HCT116 (cell line): Measurements from ENCODE around the gene NLRP4. TPM values are rescaled to one million over a fixed set of nuclear protein-coding genes. Genes with fewer than 3 reads are reported as not detected.

Source experiments
- ATAC-seq: fragments of 200-7000 bp; cut with Tn5 transposase; 2 replicates; pipeline ENCODE4 v1.9.1; 2020; ENCODE audit warnings: mild to moderate bottlenecking, moderate library complexity
- BruUV-seq: library from RNA; stranded (reverse); fragments of 400-500 nt; replicated peaks from 2 replicates; lab custom pipeline; 2021; lab: Mats Ljungman, UMichigan
- CTCF ChIA-PET: fragments of 300-600 bp; sonication (Branson Sonifier 250); formaldehyde crosslinking; loops from one replicate; lab custom pipeline; 2021; ENCODE audit warnings: antibody characterized with exemption; lab: Charles Lee
- POLR2A ChIA-PET: fragments of 300-600, 350-600 bp; sonication (Branson Sonifier 250); formaldehyde crosslinking; loops from one replicate; lab custom pipeline; 2021; ENCODE audit warnings: antibody characterized with exemption; lab: Charles Lee
- RAD21 ChIA-PET, 2 experiments: fragments of 300-600 bp; sonication (Branson Sonifier 250); formaldehyde crosslinking; loops; one replicate each; lab custom pipeline; 2023; ENCODE audit warnings: low total read pairs in 2 of 2; ENCODE audit not compliant: uncharacterized antibody in 2 of 2, unreplicated experiment in 2 of 2, low non-redundant PET in 1 of 2; lab: Charles Lee
- DNase-seq: peaks from one replicate; pipeline ENCODE4 v3.0.0-alpha.2; 2010; ENCODE audit warnings: low read depth, low spot score
- H2AFZ ChIP-seq: fragments of 200-600 bp; shearing (Covaris generic), sonication (generic); 2 replicates; pipeline ENCODE4 v1.6.1; 2017; ENCODE audit warnings: low read depth, mixed run types, mixed read lengths, antibody characterized with exemption, low read length; ENCODE audit not compliant: poor library complexity, severe bottlenecking
- H3K27ac ChIP-seq: 2 replicates; pipeline ENCODE4 v1.5.1; 2012; ENCODE audit warnings: low read depth, low read length
- H3K27me3 ChIP-seq: fragments of 200-600 bp; sonication (generic); 2 replicates; pipeline ENCODE4 v1.6.1; 2016; ENCODE audit warnings: mixed run types, low read length, mixed read lengths; ENCODE audit not compliant: insufficient read depth
- H3K36me3 ChIP-seq, 2 experiments: fragments of 200-500 bp in 1 of 2; fragments of 200-600 bp in 1 of 2; sonication (Bioruptor generic) in 1 of 2; sonication (generic) in 1 of 2; 2 replicates each; pipeline versions ENCODE4 v1.5.1 to v1.6.1; 2014 to 2016; ENCODE audit warnings: low read length in 2 of 2, inconsistent platforms in 1 of 2, mixed read lengths in 1 of 2, mixed run types in 1 of 2; ENCODE audit not compliant: insufficient read depth in 2 of 2, control insufficient read depth in 1 of 2
- H3K4me1 ChIP-seq, 2 experiments: fragments of 200-600 bp in 1 of 2; sonication (generic) in 1 of 2; 2 replicates each; pipeline versions ENCODE4 v1.5.1 to v1.6.1; 2012 to 2017; ENCODE audit warnings: low read length in 2 of 2, inconsistent platforms in 1 of 2, mild to moderate bottlenecking in 1 of 2, mixed read lengths in 1 of 2, mixed run types in 1 of 2, moderate library complexity in 1 of 2; ENCODE audit not compliant: insufficient read depth in 2 of 2, control insufficient read depth in 1 of 2
- H3K4me2 ChIP-seq: fragments of 200-600 bp; sonication (generic); 2 replicates; pipeline ENCODE4 v1.6.1; 2017; ENCODE audit warnings: mixed run types, low read length, mixed read lengths
- H3K4me3 ChIP-seq, 2 experiments: fragments of 200-600 bp in 1 of 2; sonication (generic) in 1 of 2; replicated peaks in 1 of 2; 2 replicates each; pipeline ENCODE4 v1.5.1; 2011 to 2016; ENCODE audit warnings: low read length in 2 of 2, control low read depth in 1 of 2, low read depth in 1 of 2, mild to moderate bottlenecking in 1 of 2, mixed read lengths in 1 of 2, mixed run types in 1 of 2
- H3K79me2 ChIP-seq: fragments of 200-600 bp; sonication (generic); 2 replicates; pipeline ENCODE4 v1.6.1; 2017; ENCODE audit warnings: mild to moderate bottlenecking, mixed run types, low read length, moderate library complexity, mixed read lengths; ENCODE audit not compliant: insufficient read depth
- H3K9ac ChIP-seq: fragments of 200-600 bp; sonication (generic); 2 replicates; pipeline ENCODE4 v1.6.1; 2016; ENCODE audit warnings: low read length, mixed read lengths
- H3K9me2 ChIP-seq: fragments of 200-600 bp; sonication (generic), shearing (Covaris generic); 2 replicates; pipeline ENCODE4 v1.6.1; 2017; ENCODE audit warnings: mixed run types, mild to moderate bottlenecking, moderate library complexity; ENCODE audit not compliant: insufficient read depth
- H3K9me3 ChIP-seq, 2 experiments: fragments of 200-500 bp in 1 of 2; fragments of 200-600 bp in 1 of 2; sonication (Bioruptor generic) in 1 of 2; sonication (generic) in 1 of 2; 2 replicates each; pipeline ENCODE4 v1.6.1; 2014 to 2017; ENCODE audit warnings: low read length in 2 of 2, mixed read lengths in 2 of 2, inconsistent platforms in 1 of 2, low read depth in 1 of 2, mild to moderate bottlenecking in 1 of 2, mixed run types in 1 of 2, moderate library complexity in 1 of 2; ENCODE audit not compliant: control insufficient read depth in 1 of 2, insufficient read depth in 1 of 2
- H4K20me1 ChIP-seq: fragments of 200-600 bp; sonication (generic), shearing (Covaris generic); 2 replicates; pipeline ENCODE4 v1.6.1; 2017; ENCODE audit warnings: mixed run types, mild to moderate bottlenecking, moderate library complexity; ENCODE audit not compliant: insufficient read depth
- ATF3 ChIP-seq: IDR thresholded peaks from 2 replicates; pipeline ENCODE4 v1.6.1; 2012
- CBX3 ChIP-seq: IDR thresholded peaks from 2 replicates; pipeline ENCODE4 v1.6.1; 2012; ENCODE audit warnings: low read depth
- CEBPB ChIP-seq: IDR thresholded peaks from 2 replicates; pipeline ENCODE4 v1.6.1; 2012; ENCODE audit warnings: low read depth
- CTCF ChIP-seq, 3 experiments: fragments of 200-600 bp in 1 of 3; sonication (generic) in 1 of 3; IDR thresholded peaks in 2 of 3; conservative IDR thresholded peaks in 1 of 3; 2 replicates each; pipeline ENCODE4 v1.5.1; 2012 to 2017; ENCODE audit warnings: low read depth in 2 of 3, low read length in 2 of 3, antibody characterized with exemption in 1 of 3, borderline replicate concordance in 1 of 3, control low read depth in 1 of 3, mild to moderate bottlenecking in 1 of 3, mixed read lengths in 1 of 3, mixed run types in 1 of 3, moderate library complexity in 1 of 3; ENCODE audit not compliant: insufficient read depth in 1 of 3
- ELF1 ChIP-seq: IDR thresholded peaks from 2 replicates; pipeline ENCODE4 v1.6.1; 2012; ENCODE audit warnings: low read depth, borderline replicate concordance
- EZH2 ChIP-seq: fragments of 200-600 bp; sonication (generic); IDR thresholded peaks from 2 replicates; pipeline ENCODE4 v1.6.1; 2017; ENCODE audit warnings: antibody characterized with exemption, mixed run types
- MAX ChIP-seq: IDR thresholded peaks from 2 replicates; pipeline ENCODE4 v1.6.1; 2012
- POLR2A ChIP-seq: IDR thresholded peaks from 2 replicates; pipeline ENCODE4 v1.7.0; 2011; ENCODE audit warnings: borderline replicate concordance; ENCODE audit not compliant: insufficient read depth, insufficient read length; ENCODE audit errors: extremely low read depth
- POLR2AphosphoS5 ChIP-seq: IDR thresholded peaks from 2 replicates; pipeline ENCODE4 v1.6.1; 2011; ENCODE audit warnings: mild to moderate bottlenecking, low read depth, low read length, moderate library complexity
- RAD21 ChIP-seq: IDR thresholded peaks from 2 replicates; pipeline ENCODE4 v1.6.1; 2012; ENCODE audit warnings: low read depth, mild to moderate bottlenecking
- REST ChIP-seq: IDR thresholded peaks from 2 replicates; pipeline ENCODE4 v1.6.1; 2012; ENCODE audit warnings: low read depth
- SIN3A ChIP-seq: IDR thresholded peaks from 2 replicates; pipeline ENCODE4 v1.6.1; 2012; ENCODE audit warnings: low read depth
- SP1 ChIP-seq: IDR thresholded peaks from 2 replicates; pipeline ENCODE4 v1.6.1; 2012; ENCODE audit warnings: low read depth
- SRF ChIP-seq: IDR thresholded peaks from 2 replicates; pipeline ENCODE4 v1.6.1; 2012; ENCODE audit warnings: low read depth
- TCF7L2 ChIP-seq: IDR thresholded peaks from 2 replicates; pipeline ENCODE4 v1.7.0; 2011; ENCODE audit warnings: borderline replicate concordance, inconsistent platforms; ENCODE audit not compliant: insufficient read depth, insufficient read length; ENCODE audit errors: extremely low read depth
- YY1 ChIP-seq: IDR thresholded peaks from 2 replicates; pipeline ENCODE4 v1.6.1; 2011; ENCODE audit warnings: low read length, low read depth, moderate library complexity, mild to moderate bottlenecking; ENCODE audit not compliant: insufficient replicate concordance; ENCODE audit errors: extremely low read depth
- ZBTB33 ChIP-seq: IDR thresholded peaks from 2 replicates; pipeline ENCODE4 v1.6.1; 2011; ENCODE audit warnings: mild to moderate bottlenecking, low read length, moderate library complexity; ENCODE audit not compliant: insufficient replicate concordance; ENCODE audit errors: extremely low read depth
- ZFX ChIP-seq: fragments of 450-650 bp; IDR thresholded peaks from 2 replicates; pipeline ENCODE4 v1.6.1; 2017
- ZNF274 ChIP-seq: fragments of 200-500 bp; sonication (Bioruptor generic); IDR thresholded peaks from 2 replicates; pipeline ENCODE4 v1.6.1; 2014; ENCODE audit warnings: mild to moderate bottlenecking, low read depth, low read length, inconsistent platforms
- intact Hi-C: fragments of 100-400 bp; cut with micrococcal nuclease; formaldehyde crosslinking; loops from 2 replicates; pipeline ENCODE4 v1.10.0; 2022
- total RNA-seq: library from RNA; stranded (reverse); gene quantifications from one replicate; pipeline ENCODE4 v1.2.1, GENCODE V29; 2021; ENCODE audit not compliant: unreplicated experiment

NLRP4 gene
- total RNA-seq, 1 experiment from 2014 or later = 0.52 TPM

GRCh38 chr19:55858969-55859368 is 22.6 kb downstream of the NLRP4 start:
- ChIA-PET RAD21 (no interaction called here), POLR2A (no interaction called here), CTCF (no interaction called here)
- no peaks in the 10 kb centered on the region for H3K79me2 ChIP-seq
- BruUV-seq = no TSS peak
- ATAC-seq = no peak
- DNase-seq = no peak
- no peak overlapping the region for H3K9ac ChIP-seq
- intact Hi-C loops = no loop called here
- no peaks in the 10 kb centered on the region for H3K9me2 ChIP-seq
- TF ChIP-seq ZNF274 = no peak
- TF ChIP-seq ELF1 = no peak
- no peak for TF ChIP-seq TCF7L2
- TF ChIP-seq RAD21 = no peak
- TF ChIP-seq CEBPB = no peak
- no peak for TF ChIP-seq REST
- no peak for TF ChIP-seq YY1
- no peak for TF ChIP-seq CTCF (IDR thresholded peaks at IDR 0.05 in 2 of 3, conservative IDR thresholded peaks at IDR 0.05 in 1 of 3; ENCODE audit: borderline replicate concordance in 1 of 3, insufficient read depth in 1 of 3, low read depth in 2 of 3, low read length in 2 of 3)
- no peak for TF ChIP-seq SRF
- no peak for TF ChIP-seq ZBTB33
- no peak for TF ChIP-seq SIN3A
- no peak for TF ChIP-seq EZH2
- TF ChIP-seq SP1 = no peak
- TF ChIP-seq ATF3 = no peak
- TF ChIP-seq CBX3 = no peak
- TF ChIP-seq ZFX = no peak
- no peak for TF ChIP-seq MAX
- TF ChIP-seq POLR2A = no peak
- no peak for TF ChIP-seq POLR2AphosphoS5
- no peak overlapping the region for H3K27ac ChIP-seq
- no peak overlapping the region for H3K4me2 ChIP-seq
- H3K4me3 ChIP-seq = no peak overlapping the region
- no peaks in the 10 kb centered on the region for H3K4me1 ChIP-seq
- no peaks in the 10 kb centered on the region for H3K36me3 ChIP-seq
- no peak overlapping the region for H2AFZ ChIP-seq
- H4K20me1 ChIP-seq = no peaks in the 10 kb centered on the region
- no peaks in the 10 kb centered on the region for H3K27me3 ChIP-seq
- H3K9me3 ChIP-seq = no peaks in the 10 kb centered on the region
